NCI-H526 (cell line): Measurements from ENCODE around the gene CPSF6.
A peak's percentile ranks its signal among the peaks of the same experiment; 100 is the strongest.
"Not testable (repeated sequence)": the region's sequence is repeated elsewhere in the genome, so short reads cannot be mapped to it uniquely, and the experiment has no call there.

ENCODE experiments used
- DNase-seq, 2 experiments: peaks; one replicate each; lab custom pipeline; 2025; lab: John Stamatoyannopoulos, UW

CPSF6 gene

DNA sequence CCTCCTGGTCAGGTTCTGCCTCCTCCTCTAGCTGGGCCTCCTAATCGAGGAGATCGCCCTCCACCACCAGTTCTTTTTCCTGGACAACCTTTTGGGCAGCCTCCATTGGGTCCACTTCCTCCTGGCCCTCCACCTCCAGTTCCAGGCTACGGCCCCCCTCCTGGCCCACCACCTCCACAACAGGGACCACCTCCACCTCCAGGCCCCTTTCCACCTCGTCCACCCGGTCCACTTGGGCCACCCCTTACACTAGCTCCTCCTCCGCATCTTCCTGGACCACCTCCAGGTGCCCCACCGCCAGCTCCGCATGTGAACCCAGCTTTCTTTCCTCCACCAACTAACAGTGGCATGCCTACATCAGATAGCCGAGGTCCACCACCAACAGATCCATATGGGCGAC lies 19.3 kb downstream of the CPSF6 start:
- no peak for DNase-seq

DNA sequence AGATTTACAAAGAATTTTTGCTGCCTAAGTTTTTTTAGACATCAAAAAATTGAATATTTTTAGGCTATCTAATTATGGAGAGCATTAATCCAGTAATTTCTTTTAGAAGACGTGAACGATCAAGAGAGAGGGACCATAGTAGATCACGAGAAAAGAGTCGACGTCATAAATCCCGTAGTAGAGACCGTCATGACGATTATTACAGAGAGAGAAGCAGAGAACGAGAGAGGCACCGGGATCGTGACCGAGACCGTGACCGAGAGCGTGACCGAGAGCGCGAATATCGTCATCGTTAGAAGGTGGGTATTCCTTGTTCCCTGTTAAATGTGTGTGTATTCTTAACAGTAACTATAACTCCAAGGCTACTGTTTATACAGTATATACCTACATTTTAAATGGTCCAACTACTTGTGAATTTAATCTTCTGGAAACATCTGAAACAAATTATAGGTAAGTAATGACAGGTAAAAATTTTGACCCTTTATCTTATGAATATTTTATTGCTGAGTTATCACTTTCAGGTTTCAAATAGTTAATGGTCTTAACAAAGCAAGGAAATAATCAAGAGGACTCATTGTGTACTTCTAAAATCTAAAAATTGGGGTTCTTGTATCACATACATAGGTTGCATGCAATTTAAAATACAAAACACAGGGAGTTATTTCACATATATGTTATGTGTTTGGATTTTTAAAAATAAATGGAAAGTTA lies 23.1 kb downstream of the CPSF6 start:
- DNase-seq = no peak

DNA sequence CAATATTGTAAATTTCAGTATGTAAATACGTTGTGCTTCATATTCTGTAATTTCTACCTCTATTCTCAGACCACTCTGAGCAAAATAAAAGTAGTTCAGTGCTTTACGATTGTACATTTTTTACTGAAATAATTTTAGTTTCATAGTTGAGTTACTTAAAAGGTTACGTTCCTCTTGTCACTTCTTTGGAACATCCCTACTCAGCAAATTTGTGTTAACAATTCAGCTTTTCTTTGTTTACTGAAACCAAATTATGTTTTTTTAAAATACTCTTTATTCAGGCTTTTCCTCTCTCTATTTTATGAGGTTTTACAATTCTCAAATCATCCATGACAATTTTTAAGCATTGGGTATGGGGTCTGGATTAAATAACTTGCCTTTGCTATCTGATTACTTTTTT lies 25.8 kb downstream of the CPSF6 start:
- no peak for DNase-seq

DNA sequence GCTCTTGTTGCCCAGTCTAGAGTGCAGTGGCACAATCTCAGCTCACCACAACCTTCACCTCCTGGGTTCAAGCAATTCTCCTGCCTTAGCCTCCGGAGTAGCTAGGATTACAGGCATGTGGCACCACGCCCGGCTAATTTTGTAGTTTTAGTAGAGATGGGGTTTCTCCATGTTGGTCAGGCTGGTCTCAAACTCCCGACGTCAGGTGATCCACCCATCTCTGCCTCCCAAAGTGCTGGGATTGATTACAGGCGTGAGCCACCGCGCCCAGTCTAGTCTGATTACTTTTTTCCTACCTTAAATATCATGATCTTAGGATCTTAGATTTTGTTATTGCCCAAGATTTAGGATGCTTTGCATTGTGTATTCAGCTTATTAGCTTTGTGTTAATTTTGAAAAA lies 26.3 kb downstream of the CPSF6 start:
- DNase-seq = not testable (repeated sequence)

DNA sequence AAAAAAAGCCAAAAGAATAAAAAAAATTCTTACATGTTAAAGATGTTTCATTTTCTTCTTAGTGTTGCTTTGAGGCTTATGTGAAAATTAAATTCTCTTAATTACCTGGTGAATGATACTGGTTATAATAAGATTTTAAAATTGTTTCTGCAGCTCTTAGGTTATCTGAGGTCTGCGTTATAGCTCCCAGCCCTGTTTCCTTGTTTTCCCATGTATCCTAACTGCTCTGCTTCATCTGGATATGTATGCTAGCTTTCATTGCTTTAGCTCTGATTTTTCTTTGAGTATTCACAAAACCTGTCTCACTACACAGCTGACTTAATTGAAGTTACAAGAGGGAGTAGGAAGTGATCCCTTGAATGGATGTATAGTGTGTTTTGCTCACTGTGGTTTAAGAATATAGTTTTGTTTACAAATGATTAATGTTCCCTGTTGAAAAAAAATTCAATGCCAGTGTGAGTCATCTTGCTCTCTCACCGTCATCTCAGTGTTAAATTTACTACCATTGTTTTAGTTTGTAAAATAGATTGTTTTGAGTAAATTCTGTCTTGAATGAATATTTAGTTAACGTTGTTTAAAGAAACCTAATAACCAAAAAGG lies 26.8 kb downstream of the CPSF6 start:
- DNase-seq = no peak

DNA sequence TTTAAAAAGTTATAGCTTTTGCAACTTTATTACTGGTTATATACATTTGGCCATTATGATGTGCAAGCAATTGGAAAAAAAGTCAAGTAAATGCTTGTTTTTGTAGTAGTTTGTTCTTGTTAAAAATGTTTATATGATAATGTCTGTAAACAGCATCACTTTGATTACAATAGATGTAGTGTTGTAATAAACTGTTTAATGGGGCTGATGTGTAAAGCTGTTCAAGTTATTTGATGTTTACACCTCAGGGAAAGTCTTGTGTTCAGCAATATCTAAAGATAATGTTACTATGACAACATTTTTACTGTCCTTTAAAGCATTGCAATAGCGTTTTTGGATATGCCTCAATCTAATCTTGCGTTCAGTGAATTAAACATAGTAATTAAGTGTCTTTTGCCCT lies 30.4 kb downstream of the CPSF6 start:
- no peak for DNase-seq

DNA sequence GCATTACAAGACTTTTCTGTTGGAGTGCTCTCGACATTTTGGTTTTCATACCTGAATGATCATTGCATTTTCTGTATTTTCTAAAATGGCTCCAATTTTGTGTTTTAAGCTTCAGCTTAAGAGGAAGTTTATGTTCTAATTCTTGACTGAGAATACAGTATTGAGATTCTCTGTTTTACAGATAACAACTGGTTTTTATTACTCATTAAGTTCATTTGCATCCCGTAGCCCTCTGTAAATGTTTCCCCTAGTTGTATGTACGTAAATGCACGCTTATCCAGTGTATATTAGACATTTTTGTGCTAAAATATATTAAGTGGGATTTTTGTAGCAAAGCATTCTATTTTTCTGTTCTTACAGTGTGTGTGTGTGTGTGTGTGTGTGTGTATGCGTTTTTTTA lies 33.1 kb downstream of the CPSF6 start:
- DNase-seq = no peak

DNA sequence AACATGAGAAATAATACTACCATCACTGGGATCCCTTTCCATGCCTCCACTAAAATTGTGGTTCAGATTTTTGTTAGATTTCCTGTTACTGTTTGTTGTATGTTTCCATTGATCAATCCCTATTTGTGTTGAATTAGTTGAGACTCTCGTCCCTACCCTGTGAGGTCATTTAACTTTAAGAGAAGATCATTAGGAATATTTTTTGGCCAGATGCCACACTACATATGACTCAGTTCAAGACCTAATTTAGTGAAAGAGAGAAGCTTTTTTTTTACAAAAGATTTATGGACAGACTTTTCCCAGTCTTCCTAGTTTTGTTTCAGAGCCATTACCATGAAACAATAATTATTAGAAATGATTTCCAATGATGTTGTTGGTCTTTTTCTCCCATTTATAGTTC lies 35.5 kb downstream of the CPSF6 start:
- no peak for DNase-seq

DNA sequence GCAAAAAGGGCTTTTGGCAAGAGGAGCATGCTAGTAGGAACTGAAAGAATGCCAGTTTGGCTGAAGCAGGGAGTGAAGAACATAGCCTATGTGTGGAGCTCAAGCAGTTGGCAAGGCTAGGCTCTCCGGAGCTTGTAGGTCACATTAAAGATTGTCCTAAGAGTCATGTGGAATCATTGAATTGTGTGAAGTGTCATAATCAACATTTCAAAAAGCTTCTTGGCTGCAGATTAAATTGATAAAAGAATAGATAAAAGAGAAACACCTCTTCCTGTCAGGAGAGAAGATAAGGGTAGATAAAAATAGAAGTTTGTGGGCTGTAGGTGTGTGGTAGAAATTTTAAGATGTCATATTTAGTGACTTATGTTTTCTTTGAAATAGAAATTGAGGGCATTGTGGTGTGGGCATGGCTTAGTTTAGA lies 36.1 kb downstream of the CPSF6 start:
- no peak for DNase-seq

DNA sequence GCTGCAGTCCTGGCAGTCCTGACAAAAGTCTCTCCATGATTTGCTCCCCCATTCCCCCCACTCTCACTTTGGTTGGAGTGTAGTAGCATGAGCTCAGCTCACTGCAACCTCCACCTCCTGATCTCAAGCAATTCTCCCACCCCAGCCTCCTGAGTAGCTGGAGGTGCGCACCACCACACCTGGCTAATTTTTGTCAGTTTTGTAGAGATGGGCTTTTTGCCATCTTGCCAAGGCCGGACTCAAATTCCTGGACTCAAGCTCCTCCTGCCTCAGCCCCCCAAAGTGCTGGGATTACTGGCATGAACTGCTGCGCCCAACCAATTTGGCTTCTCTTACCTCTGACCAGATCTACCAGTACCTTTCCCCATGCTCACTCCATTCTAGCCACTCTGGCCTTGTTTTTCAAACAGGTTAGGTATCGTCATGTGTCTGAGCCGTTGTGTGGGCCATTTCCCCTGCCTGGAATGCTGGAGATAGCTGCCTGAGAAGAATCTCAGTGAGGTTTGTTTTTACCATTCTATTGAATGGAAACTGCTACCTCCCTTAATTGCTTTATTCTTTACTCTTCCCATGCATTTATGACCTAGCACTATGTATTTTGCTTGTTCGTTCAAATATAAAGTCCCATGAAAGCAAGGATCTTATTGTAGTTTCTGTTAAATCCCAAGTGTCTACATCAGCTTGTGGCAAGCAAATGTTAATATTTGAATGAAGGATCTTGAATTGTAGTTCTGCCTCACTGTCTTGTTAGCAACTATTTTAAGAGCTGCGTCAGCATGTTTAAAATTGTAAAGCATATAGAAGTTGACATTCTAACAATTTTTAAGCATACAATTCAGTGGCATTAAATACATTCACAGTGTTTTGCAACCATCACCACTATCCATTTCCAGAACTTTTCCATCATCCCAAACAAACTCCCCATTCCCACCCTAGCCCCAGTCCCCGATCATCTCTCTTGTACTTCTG lies 39.7 kb downstream of the CPSF6 start:
- no peak for DNase-seq

DNA sequence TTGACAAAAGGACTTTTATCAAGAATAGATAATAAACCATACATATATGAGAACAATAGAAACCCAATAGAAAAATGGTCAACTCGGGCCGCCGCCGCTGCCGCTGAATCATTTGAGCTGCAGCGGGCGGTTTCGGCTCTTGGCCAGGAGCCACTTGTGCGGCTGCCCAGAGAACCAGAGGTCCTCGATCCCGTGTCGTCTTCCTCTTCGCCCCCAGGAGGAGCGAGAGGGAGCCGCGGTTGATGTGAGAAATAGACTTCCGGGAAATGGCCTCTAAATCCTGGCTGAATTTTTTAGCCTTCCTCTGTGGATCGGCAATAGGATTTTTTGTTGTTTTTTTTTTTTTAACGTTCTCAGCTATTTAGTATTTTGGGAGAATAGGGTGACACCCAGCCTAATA lies 44.8 kb downstream of the CPSF6 start:
- DNase-seq = peak; percentile 27 to 73

DNA sequence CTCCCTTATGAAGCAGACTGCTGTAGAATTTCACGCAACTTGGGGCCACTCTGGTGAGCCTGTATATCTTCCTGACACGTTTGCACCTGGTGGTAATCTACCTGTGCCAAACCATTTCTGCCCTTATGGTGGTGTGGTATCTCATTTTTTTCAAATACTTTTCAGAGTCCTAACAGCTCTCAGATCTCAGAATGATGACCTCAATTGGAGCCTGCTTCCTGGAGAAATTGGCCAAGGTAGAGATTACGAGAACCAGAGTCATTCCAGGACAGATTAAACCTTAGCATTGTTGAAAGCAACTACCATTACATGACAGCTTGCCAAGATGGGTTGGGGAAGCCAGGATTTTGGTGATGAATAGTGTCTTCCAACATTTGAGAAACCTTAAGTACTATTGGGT lies 48.2 kb downstream of the CPSF6 start:
- DNase-seq = no peak

DNA sequence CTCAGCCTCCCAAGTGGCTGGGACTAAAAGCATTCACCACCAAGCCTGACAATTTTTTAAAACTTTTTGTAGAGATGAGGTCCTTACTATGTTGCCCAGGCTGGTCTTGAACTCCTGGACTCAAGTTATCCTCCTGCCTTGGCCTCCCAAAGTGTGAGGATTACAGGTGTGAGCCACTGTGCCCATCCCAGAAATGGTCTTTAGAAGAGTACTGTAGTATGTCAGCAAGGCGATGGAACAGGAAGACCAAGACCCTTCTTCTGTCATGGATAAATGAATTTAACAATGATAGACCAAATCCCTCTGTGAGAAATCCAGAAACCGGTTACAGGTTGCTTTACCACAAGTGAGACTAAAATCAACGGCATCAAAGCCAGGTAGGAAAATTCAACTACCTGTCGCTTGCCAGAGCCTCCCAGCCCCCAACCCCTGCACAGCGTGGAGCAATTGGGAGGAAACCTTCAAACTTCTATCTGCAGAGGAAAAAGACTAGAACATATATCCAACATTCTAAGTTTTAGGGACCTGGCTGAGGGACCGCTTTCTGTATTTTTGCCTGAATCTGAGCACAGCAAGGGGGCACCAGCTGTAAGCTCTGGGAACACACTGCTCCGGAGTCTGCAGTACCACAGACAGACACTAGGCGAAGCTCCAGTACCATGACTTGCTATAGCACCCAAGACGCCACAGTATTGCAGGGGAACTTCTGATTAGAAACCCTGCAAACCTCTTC lies 51.3 kb downstream of the CPSF6 start:
- peak; percentile 51 to 87 for DNase-seq

DNA sequence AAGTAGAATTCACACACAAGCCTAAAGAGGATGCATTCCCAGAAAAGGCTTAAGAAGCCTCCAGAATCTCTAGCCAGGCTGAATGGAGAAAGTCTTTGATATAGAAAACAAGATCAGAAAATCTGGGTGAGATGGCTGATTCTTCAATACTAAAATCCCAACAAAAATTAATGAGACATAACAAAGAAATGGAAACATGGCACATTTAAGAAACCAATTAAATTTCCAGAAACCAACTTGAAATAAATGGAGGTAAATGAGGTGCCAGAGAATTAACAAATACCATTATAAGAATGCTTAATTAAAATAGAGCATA lies 51.9 kb downstream of the CPSF6 start:
- no peak for DNase-seq

DNA sequence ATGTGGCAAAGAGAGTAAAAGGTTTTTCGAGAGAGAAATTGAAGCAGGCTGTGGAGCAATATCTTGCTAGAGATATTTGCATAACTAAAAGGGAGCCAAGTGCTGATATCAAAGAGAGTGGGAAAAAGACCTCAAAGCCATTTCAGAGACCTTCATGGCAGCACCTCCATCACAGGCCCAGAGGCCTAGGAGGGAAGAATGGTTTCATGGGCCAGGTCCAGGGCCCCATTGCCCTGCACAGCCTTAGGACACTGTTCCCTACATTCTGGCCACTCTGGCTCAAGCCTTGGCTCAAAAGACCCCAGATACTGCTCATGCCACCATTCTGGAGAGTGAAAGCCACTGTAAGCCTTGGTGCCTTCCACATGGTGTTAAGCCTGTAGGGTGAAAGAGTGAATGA lies 58.8 kb downstream of the CPSF6 start:
- DNase-seq = no peak

DNA sequence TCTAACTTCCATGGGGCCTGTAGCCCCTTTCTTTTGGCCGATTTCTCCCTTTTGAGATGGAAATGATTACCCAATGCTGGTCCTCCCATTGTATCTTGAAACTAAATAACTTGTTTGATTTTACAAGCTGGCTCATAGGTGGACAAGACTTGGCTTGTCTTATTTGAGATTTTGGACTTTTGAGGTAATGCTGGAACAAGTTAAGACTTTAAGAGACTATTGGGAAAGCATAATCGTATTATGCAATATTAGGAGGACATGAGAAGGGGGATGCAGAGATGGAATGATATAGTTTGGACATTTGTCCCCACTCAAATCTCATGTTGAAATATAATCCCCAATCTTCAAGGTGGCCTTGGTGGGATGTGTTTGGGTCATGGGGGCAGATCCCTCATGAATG lies 59.6 kb downstream of the CPSF6 start:
- no peak for DNase-seq

DNA sequence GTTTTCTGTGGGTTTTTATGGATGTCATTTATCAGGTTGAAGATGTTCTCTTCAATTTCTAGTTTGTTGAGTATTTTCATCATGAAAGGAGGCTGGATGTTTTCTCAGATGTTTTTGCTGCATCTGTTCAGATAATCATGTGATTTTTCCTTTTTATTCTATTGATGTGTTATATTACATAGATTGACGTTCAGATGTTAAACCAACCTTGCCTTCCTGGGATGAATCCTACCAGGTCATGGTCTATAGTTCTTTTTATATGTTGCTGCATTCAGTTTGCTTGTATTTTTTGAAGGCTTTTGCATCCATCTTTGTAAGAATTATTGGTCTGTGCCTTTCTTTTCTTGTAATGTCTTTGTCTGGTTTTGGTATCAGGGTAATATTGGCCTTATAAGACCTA lies 64.9 kb downstream of the CPSF6 start:
- DNase-seq = no peak

DNA sequence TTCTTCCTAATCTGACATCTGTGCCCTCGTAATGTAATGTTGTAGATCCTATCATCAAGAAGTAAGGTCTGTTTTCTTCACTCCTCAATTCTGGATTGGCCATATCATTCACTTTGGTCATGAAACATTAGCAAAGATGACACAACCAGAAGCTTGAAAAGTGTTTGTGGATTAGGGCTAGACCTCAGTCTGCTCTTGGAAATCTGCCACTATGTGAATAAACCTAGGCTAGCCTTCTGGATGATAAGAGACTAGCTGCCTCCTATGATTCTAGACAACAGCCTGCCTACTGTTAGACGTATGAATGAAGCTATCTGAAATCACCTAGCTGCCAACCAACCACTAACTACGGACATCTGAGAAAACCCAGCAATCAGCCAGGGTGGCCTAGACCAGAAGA lies 70.1 kb downstream of the CPSF6 start:
- no peak for DNase-seq

DNA sequence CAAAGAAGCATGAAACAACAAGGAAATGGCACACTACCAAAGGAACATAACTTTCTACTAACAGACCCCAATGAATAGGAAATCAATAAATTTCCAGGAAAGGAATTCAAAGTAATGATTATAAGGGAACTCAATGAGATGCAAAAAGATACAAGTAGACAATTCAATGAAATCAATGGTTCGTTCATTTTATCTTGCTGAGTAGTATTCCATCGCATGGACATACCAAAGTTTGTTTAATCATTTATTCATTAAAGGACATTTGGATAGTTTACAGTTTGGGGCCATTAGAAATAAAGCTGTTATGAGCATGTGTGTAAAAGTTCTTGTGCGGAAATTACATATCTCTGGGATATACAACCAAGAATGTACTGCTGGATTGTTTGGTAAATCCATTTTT lies 73.8 kb downstream of the CPSF6 start:
- no peak for DNase-seq

DNA sequence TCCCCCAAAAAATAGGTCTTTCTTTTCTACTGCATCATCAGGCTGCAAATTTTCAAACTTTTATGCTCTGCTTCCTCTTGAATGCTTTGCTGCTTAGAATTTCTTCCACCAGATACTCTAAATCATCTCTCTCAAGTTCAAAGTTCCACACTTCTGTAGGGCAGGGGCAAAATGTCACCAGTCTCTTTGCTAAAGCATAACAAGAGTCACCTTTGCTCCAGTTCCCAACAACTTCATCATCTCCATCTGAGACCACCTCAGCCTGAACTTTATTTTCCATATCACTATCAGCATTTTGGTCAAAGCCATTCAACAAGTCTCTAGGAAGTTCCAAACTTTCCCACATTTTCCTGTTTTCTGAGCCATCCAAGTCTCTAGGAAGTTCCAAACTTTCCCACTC lies 77.4 kb downstream of the CPSF6 start:
- not testable (repeated sequence) for DNase-seq

DNA sequence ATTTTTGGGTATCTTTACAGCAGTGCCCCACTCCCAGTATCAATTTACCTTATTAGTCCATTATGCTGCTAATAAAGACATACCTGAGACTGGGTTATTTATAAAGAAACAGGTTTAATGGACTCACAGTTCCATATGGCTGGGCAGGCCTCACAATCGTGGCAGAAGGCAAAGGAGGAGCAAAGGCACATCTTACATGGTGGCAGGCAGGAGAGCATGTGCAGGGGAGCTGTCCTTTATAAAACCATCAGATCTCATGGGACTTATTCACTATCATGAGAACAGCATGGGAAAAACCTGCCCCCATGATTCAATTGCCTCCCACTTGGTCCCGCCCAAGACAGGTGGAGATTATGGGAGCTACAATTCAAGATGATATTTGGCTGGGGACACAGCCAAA lies 77.9 kb downstream of the CPSF6 start:
- not testable (repeated sequence) for DNase-seq

DNA sequence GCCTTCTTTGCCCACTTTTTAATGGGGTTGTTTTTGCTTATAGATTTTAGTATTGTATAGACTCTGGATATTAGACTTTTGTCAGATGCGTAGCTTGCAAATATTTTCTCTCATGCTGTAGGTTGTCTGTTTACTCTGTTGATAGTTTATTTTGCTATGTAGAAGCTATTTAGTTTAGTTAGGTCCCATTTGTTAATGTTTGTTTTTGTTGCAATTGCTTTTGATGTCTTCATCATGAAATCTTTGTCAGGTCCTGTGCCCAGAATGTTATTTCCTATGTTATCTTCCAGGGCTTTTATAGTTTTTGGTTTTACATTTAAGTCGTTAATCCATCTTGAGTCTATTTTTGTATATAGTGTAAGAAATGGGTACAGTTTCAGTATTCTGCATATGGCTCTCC lies 78.9 kb downstream of the CPSF6 start:
- DNase-seq = no peak
